NCI-H82 treated with DMSO at 0.1 percent for 48 hours (cell line): ENCODE results near the gene PFKFB3.
"Not testable (repeated sequence)": the region's sequence is repeated elsewhere in the genome, so short reads cannot be mapped to it uniquely, and the experiment has no call there.

Experiments used
- DNase-seq: peaks from one replicate; lab custom pipeline; 2025; ENCODE audit not compliant: unreplicated experiment; lab: John Stamatoyannopoulos, UW

PFKFB3 gene

GRCh38 chr10:6177880-6178281 lies 24.9 kb upstream of the PFKFB3 start:
- DNase-seq, result no peak

- DNase-seq, result no peak
These were observed 24.2 kb upstream of the PFKFB3 start for GRCh38 chr10:6178581-6178980.

DNA sequence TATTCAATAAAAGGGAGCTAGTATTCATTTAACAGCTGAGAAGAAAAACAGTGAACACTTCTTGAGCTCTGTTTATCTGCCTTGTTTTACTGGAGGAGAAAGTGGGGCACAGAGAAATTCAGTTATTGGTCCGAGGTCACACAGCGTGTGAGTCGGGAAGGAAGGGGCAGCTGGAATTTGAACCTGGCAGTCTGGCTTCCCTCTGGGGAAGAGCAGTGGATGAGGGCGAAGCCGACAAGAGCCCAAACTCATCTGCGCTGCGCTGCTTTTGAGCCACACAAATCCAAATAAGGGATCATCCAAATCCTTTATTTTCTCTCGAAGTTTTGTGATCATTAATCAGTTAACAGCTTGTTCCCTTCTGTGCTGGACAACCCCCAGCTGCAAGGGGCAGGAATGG lies 23.7 kb upstream of the PFKFB3 start:
- no peak for DNase-seq

- no peak for DNase-seq
These were observed 22.1 kb upstream of the PFKFB3 start for GRCh38 chr10:6180480-6181110.

GRCh38 chr10:6181249-6181648 lies 21.5 kb upstream of the PFKFB3 start:
- DNase-seq, result no peak

GRCh38 chr10:6182454-6183098 lies 20.2 kb upstream of the PFKFB3 start:
- DNase-seq, result no peak

DNA sequence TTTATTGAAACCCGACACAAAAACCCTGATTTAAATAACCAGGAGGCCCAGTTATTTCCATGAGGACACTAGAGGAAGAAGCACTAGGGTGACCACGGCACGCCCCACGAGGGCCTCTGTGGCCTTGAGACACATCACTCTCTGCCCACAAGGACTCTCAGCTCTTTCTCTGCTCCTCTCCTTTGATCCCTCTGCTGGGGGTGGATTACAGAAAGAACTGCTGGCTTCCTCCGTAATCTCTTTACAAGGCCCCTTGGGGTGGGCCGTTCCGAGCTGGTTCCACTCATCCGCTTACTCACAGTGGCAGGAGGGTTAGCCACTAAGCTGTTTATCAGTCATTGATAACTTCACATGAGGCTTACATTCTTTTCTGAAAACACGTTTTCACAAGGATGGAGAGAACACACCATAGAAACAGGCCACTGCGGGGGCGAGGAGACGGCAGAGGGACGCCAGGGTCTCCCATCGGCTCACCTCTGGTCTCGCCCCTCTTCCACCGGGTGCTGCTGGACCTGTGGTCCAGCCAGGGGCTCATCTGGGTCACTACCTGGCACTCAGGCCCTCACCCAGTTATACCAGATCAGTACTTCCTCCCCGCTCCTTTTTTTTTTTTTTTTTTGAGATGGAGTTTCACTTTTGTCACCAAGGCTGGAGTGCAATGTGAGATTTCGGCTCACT lies 17.6 kb upstream of the PFKFB3 start:
- peak; percentile 70 for DNase-seq

GRCh38 chr10:6186894-6187256 lies 15.9 kb upstream of the PFKFB3 start:
- DNase-seq, result no peak

- DNase-seq, result no peak
These were observed 15.5 kb upstream of the PFKFB3 start for GRCh38 chr10:6187278-6187677.

DNA sequence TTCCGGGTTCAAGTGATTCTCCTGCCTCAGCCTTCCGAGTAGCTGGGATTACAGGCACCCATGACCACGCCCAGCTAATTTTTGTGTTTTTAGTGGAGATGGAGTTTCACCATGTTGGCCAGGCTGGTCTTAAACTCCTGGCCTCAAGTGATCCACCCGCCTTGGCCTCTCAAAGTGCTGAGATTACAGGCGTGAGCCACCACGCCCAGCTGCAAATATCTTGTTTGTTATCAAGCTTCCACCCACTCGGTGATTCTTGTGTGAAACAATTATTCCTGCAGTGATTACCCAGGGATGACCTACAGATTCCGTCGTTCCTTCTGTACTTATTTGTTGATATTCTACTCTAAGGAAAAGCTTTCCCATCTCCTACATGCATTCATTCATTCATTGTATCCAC lies 12.7 kb upstream of the PFKFB3 start:
- DNase-seq, result not testable (repeated sequence)

- no peak for DNase-seq
These were observed 11.6 kb upstream of the PFKFB3 start for GRCh38 chr10:6191147-6191546.

GRCh38 chr10:6191569-6191968 lies 11.2 kb upstream of the PFKFB3 start:
- DNase-seq, result no peak

DNA sequence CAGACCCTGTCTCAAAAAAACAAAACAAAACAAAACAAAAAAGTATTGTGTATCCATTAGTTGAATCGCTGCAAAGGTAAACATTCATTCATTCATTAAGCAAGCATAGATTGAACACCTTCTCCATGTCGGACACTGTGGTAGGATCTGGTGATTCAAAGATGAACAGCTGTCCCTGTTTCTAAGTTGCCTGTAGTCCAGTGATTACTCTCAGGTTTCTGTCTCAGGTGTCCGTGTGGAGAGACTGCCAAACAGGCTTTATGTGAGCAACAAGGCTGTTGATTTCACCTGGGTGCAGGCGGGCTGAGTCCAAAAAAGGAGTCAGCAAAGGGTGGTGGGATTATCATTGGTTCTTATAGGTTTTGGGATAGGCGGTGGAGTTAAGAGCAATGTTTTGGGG lies 9.4 kb upstream of the PFKFB3 start:
- DNase-seq, result not testable (repeated sequence)

DNA sequence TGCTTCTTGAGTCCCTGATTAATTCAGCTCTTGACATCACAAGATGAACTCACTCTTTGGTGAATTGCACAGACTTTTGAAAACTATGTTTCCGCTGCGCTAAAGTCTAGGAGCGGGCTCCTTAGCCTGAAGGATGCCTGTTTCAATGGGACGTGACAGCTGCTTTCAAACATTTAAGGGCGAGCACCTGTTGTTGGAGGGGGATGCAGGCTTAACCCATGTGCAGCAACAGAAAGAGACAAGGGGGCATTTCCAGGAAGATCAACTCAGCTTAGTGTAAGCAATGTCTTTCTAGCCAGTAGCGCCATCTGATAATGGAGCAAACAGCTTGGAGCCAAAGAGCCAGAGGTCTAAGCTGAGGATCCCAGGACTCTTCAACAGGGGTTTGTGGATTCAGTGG lies 8.4 kb upstream of the PFKFB3 start:
- peak; percentile 20 for DNase-seq

DNA sequence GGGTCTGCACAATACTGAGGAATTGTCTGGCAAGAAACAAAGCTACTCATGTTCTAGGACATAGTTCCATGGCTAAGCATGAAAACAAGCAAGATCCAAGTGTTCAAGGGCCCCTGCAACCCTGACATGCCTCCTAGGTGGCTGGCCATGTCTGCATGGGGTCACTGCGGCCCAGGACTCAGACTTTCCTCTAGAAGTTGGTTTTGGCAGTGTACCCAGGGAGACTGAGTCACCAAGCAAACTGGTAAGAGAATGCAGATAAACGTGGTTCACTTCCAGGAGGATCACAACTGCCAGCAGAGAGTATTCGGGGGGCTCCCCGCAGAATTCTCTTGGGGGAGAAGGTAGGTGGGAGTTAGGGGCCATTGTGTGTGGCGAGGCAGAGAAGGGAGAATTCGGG lies 7.4 kb upstream of the PFKFB3 start:
- DNase-seq, result no peak

- DNase-seq, result no peak
These were observed 6.9 kb upstream of the PFKFB3 start for GRCh38 chr10:6195846-6196245.

DNA sequence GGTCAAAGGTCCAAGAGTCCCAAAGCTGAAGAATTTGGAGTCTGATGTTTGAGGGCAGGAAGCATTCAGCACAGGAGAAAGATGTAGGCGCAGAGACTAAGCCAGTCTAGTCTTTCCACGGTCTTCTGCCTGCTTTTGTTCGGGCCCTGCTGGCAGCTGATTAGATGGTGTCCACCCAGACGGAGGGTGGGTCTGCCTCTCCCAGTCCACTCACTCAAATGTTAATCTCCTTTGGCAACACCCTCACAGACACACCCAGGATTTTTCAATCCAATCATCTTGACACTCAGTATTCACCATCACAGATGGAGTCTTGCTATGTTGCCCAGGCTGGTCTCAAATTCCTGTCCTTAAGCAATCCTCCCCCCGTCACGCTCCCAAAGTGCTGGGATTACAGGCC lies 6.2 kb upstream of the PFKFB3 start:
- DNase-seq, result not testable (repeated sequence)

DNA sequence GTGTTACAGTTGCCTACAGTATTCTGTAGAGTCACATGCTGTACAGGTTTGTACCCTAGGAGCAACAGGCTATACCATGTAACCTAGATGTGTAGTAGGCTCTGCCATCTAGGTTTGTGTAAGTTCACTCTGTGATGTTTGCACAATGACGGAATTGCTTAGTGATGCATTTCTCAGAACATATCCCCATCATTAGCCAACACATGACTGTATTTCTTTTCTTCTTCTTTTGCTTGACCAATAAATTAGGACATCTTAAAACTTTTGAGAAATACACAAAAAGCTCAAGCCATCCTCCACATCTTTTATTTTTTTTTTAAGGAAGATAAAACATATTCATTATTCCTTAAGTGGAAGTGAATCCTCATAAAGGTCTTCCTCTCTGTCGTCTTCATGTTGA lies 5.4 kb upstream of the PFKFB3 start:
- DNase-seq, result no peak

- DNase-seq, result no peak
These were observed 4.6 kb upstream of the PFKFB3 start for GRCh38 chr10:6198171-6198570.

DNA sequence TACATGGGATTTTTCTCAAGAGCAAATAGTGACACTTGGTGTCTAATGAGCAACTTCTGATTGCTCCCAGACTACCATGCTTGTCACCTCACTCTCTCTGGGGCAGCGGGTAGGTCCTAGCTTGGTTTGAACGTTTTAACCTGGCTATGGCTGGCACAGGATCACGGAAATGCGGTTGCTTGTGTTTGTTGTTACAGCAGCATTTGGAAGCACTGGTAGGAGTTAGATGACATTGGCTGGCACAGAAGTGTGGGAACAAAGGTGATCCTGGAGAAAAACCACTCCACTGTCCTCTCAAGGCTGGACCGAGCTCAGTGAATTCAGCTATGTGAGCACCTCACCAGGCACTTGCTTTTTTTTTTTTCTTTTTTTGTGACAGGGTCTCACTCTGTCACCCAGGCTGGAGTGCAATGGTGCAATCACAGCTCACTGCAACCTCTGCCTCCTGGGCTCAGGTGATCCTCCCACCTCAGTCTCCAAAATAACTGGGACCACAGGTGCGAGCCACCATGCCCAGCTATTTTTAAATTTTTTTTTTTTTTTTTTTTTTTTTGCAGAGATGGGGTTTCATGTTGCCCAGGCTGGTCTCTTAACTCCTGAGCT lies 3.5 kb upstream of the PFKFB3 start:
- DNase-seq, result no peak

GRCh38 chr10:6200440-6200733 lies 2.3 kb upstream of the PFKFB3 start:
- DNase-seq, result no peak

DNA sequence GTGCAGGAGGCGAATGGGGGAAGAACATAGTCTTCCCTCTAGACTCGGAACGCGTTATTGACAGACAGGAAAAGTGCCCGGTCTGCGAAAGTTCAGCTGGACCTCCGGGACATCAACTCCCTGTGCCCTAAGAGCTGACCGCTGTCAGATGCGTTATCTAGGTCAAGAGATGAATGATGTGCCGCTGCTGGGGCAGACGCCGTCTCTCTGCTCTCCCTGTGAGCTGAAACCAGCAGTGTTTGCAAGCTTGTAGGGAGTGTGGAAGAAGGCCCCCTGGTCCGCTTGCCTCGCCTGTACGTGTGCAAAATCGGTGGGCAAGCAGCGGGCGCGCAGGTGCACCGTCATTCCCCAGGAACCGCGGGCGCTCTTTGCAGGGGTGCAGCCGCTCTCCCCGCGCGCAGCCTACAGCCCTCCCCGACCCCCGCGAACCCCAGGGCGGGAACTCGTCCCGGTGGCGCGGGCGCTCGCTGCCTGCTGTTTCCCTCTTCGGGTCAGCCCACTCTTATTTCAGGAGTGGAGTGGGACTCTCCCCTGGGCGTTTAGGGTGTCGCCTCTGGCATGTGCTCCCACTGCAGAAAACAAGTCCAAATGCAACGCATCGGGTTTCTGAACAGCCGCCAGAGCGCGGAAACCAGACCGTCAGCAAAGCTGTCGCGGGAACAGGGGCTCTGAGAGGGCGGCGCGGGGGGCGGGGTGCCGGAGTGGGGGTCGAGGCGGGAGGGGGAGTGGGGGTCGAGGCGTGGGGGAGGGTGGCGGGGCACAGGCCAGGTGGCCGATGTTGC lies 1.8 kb upstream of the PFKFB3 start:
- no peak for DNase-seq
